ENCODE results near the gene HSD17B3.

DNA sequence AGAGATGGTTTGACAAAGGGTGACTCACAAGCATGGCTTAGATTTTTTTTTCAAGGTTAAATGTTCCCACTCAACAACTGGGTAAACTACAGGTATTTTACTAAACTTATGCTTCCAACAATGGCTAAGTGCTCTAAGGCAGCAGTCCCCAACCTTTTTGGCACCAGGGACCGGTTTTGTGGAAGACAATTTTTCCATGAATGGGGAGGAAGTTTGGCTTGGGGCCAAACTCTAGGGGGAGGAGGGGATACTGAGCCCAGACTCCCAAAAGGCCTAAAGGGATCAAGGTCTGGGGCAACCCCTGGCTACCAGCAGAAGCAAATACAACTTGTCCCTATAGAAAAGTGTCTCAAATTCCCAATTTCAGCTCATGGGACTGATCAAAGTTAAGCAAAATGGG is 32.0 kb upstream of the HSD17B3 start:
- TF ChIP-seq SUZ12 (IDR thresholded peaks at IDR 0.05) = no peak
- no peak for TF ChIP-seq FOXA1 (IDR thresholded peaks at IDR 0.05)
- TF ChIP-seq SP1 (IDR thresholded peaks at IDR 0.05) = no peak
- TF ChIP-seq ELF4 (IDR thresholded peaks at IDR 0.05) = no peak
- no peak for TF ChIP-seq FOXM1 (IDR thresholded peaks at IDR 0.05; ENCODE audit: borderline replicate concordance)
- TF ChIP-seq BHLHE40 (IDR thresholded peaks at IDR 0.05; ENCODE audit: borderline replicate concordance) = no peak
- TF ChIP-seq ARNT (IDR thresholded peaks at IDR 0.05) = no peak
- TF ChIP-seq NFRKB (IDR thresholded peaks at IDR 0.05) = no peak
- TF ChIP-seq L3MBTL2 (conservative IDR thresholded peaks at IDR 0.05) = no peak
- no peak for TF ChIP-seq ZNF384 (IDR thresholded peaks at IDR 0.05)
- TF ChIP-seq, protein P1, sequence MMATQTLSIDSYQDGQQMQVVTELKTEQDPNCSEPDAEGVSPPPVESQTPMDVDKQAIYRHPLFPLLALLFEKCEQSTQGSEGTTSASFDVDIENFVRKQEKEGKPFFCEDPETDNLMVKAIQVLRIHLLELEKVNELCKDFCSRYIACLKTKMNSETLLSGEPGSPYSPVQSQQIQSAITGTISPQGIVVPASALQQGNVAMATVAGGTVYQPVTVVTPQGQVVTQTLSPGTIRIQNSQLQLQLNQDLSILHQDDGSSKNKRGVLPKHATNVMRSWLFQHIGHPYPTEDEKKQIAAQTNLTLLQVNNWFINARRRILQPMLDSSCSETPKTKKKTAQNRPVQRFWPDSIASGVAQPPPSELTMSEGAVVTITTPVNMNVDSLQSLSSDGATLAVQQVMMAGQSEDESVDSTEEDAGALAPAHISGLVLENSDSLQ (IDR thresholded peaks at IDR 0.05) = no peak
- TF ChIP-seq CTBP1 (IDR thresholded peaks at IDR 0.05; ENCODE audit: borderline replicate concordance) = no peak
